ENCODE results near the gene MYO1F. TPM values are rescaled to one million over a fixed set of nuclear protein-coding genes. Genes with fewer than 3 reads are reported as not detected.
A peak's percentile ranks its signal among the peaks of the same experiment; 100 is the strongest.
"Not testable (repeated sequence)": the region's sequence is repeated elsewhere in the genome, so short reads cannot be mapped to it uniquely, and the experiment has no call there.

The MYO1F gene
- total RNA-seq, 2 experiments from 2014 or later, result 48.7 to 50.1 TPM

GRCh38 chr19:8576273-8576993 lies 809 bp downstream of the MYO1F start:
- intact Hi-C loops (cut with micrococcal nuclease), result loop anchor here (5.0 kb wide), 3 partner anchors 129 to 224 kb away; partner anchors contain the start of gene RAB11B
- DNase-seq, result peak; percentile 51

GRCh38 chr19:8575467-8575997 lies 1.7 kb downstream of the MYO1F start:
- CTCF ChIA-PET, result interaction anchor here (0.7 to 6.7 kb wide), 7 partner anchors 11 to 162 kb away, joined by 3 to 84 read pairs (median 5); partner anchors contain the start of genes MARCHF2 and ZNF414
- POLR2A ChIA-PET, result interaction anchor here (0.7 to 1.5 kb wide), 4 partner anchors 60 to 131 kb away, joined by 4 read pairs; partner anchors contain the start of genes HNRNPM and ZNF414
- Mint-ChIP-seq H3K27ac (peak overlapping the region; percentile 89), H3K4me1 (ENCODE audit: low read depth) (peaks cover 70% of the 10 kb centered on the region), H3K9me3 (no peaks in the 10 kb centered on the region), H3K4me3 (peak overlapping the region; percentile 90), H3K27me3 (peaks cover 2% of the 10 kb centered on the region), H3K36me3 (peaks cover 2% of the 10 kb centered on the region)
- peak; percentile 72 for DNase-seq
- intact Hi-C loops (cut with micrococcal nuclease), result loop anchor here (5.0 kb wide), 3 partner anchors 128 to 223 kb away; partner anchors contain the start of gene RAB11B

More at GRCh38 chr19:8576273-8576993, 809 bp downstream of the MYO1F start:
- POLR2A ChIA-PET, result interaction anchor here (0.7 to 1.5 kb wide), 5 partner anchors 61 to 132 kb away, joined by 3 to 4 read pairs (median 4); partner anchors contain the start of genes HNRNPM and ZNF414
- peaks cover 63% of the 10 kb centered on the region for H3K4me1 Mint-ChIP-seq (ENCODE audit: low read depth)
- peaks cover 2% of the 10 kb centered on the region for H3K36me3 Mint-ChIP-seq
- H3K27me3 Mint-ChIP-seq, result peaks cover 2% of the 10 kb centered on the region
- H3K27ac Mint-ChIP-seq, result peak overlapping the region; percentile 89
- no peaks in the 10 kb centered on the region for H3K9me3 Mint-ChIP-seq
- CTCF ChIA-PET, result interaction anchor here (1.1 to 6.8 kb wide), 8 partner anchors 9 to 163 kb away, joined by 5 to 168 read pairs (median 7); partner anchors contain the start of genes MARCHF2 and ZNF414
- peak overlapping the region; percentile 90 for H3K4me3 Mint-ChIP-seq

GRCh38 chr19:8574619-8574922 lies 2.7 kb downstream of the MYO1F start:
- intact Hi-C loops (cut with micrococcal nuclease); POLR2A ChIA-PET; H3K27me3 Mint-ChIP-seq; H3K9me3 Mint-ChIP-seq; H3K36me3 Mint-ChIP-seq; DNase-seq: not testable (repeated sequence)
- Mint-ChIP-seq H3K4me3 (peak overlapping the region; percentile 90), H3K27ac (peak overlapping the region; percentile 89), H3K4me1 (ENCODE audit: low read depth) (peaks cover 75% of the 10 kb centered on the region)
- CTCF ChIA-PET, result interaction anchor here (0.7 to 1.7 kb wide), 4 partner anchors 12 to 61 kb away, joined by 3 to 6 read pairs (median 5); partner anchors contain the start of gene ZNF414

- H3K4me3 Mint-ChIP-seq, result peak overlapping the region; percentile 41
- POLR2A ChIA-PET, result no interaction called here
- intact Hi-C loops (cut with micrococcal nuclease), result no loop called here
- H3K27ac Mint-ChIP-seq, result peak overlapping the region; percentile 89
- CTCF ChIA-PET, result no interaction called here
- no peaks in the 10 kb centered on the region for H3K9me3 Mint-ChIP-seq
- peak; percentile 63 for DNase-seq
- H3K4me1 Mint-ChIP-seq (ENCODE audit: low read depth), result peaks cover 78% of the 10 kb centered on the region
- H3K27me3 Mint-ChIP-seq, result no peaks in the 10 kb centered on the region
- peaks cover 6% of the 10 kb centered on the region for H3K36me3 Mint-ChIP-seq
Observed at GRCh38 chr19:8573316-8573715, 3.9 kb downstream of the MYO1F start.

GRCh38 chr19:8571006-8571411 lies 6.2 kb downstream of the MYO1F start:
- Mint-ChIP-seq H3K4me1 (ENCODE audit: low read depth) (peaks cover 70% of the 10 kb centered on the region), H3K4me3 (peak overlapping the region; percentile 53), H3K9me3 (no peaks in the 10 kb centered on the region), H3K27me3 (no peaks in the 10 kb centered on the region), H3K36me3 (peaks cover 6% of the 10 kb centered on the region), H3K27ac (peak overlapping the region; percentile 94)
- ChIA-PET POLR2A (interaction anchor here (1.0 kb wide), 1 partner anchor 10 kb away, joined by 7 read pairs; no protein-coding TSS in a partner anchor), CTCF (interaction anchor here (0.8 to 10.8 kb wide), 2 partner anchors 9 to 159 kb away, joined by 3 to 168 read pairs; partner anchors contain the start of gene MYO1F)
- DNase-seq, result peak; percentile 75
- intact Hi-C loops (cut with micrococcal nuclease), result no loop called here

- Mint-ChIP-seq H3K27me3 (no peaks in the 10 kb centered on the region), H3K4me1 (ENCODE audit: low read depth) (peaks cover 66% of the 10 kb centered on the region), H3K36me3 (peaks cover 6% of the 10 kb centered on the region), H3K9me3 (no peaks in the 10 kb centered on the region), H3K4me3 (peak overlapping the region; percentile 52), H3K27ac (peak overlapping the region; percentile 94)
- intact Hi-C loops (cut with micrococcal nuclease), result loop anchor here (1.0 kb wide), 2 partner anchors 9 to 54 kb away; no protein-coding TSS in a partner anchor
- CTCF ChIA-PET, result interaction anchor here (0.6 to 10.8 kb wide), 6 partner anchors 10 to 205 kb away, joined by 3 to 168 read pairs (median 3); partner anchors contain the start of genes ANGPTL4, MARCHF2, MYO1F and ZNF414
- peak; percentile 83 for DNase-seq
- POLR2A ChIA-PET, result interaction anchor here (0.9 to 1.1 kb wide), 4 partner anchors 11 to 54 kb away, joined by 4 read pairs; no protein-coding TSS in a partner anchor
Observed at GRCh38 chr19:8569066-8569771, 8.0 kb downstream of the MYO1F start.

GRCh38 chr19:8567522-8568172 lies 9.6 kb downstream of the MYO1F start:
- Mint-ChIP-seq H3K9me3 (no peaks in the 10 kb centered on the region), H3K4me1 (ENCODE audit: low read depth) (peaks cover 57% of the 10 kb centered on the region), H3K4me3 (no peak overlapping the region), H3K36me3 (peaks cover 4% of the 10 kb centered on the region), H3K27ac (peak overlapping the region; percentile 54), H3K27me3 (no peaks in the 10 kb centered on the region)
- ChIA-PET CTCF (interaction anchor here (10.8 kb wide), 1 partner anchor 12 kb away, joined by 168 read pairs; the partner anchor contains the start of gene MYO1F), POLR2A (no interaction called here)
- intact Hi-C loops (cut with micrococcal nuclease), result no loop called here
- no peak for DNase-seq

GRCh38 chr19:8566855-8567254 lies 10.4 kb downstream of the MYO1F start:
- Mint-ChIP-seq H3K36me3 (peaks cover 4% of the 10 kb centered on the region), H3K27ac (peak overlapping the region; percentile 33), H3K4me1 (ENCODE audit: low read depth) (peaks cover 51% of the 10 kb centered on the region), H3K4me3 (no peak overlapping the region), H3K27me3 (no peaks in the 10 kb centered on the region), H3K9me3 (no peaks in the 10 kb centered on the region)
- intact Hi-C loops (cut with micrococcal nuclease), result no loop called here
- DNase-seq, result no peak
- POLR2A ChIA-PET, result no interaction called here
- CTCF ChIA-PET, result interaction anchor here (10.8 kb wide), 1 partner anchor 13 kb away, joined by 168 read pairs; the partner anchor contains the start of gene MYO1F

GRCh38 chr19:8564866-8565265 lies 12.4 kb downstream of the MYO1F start:
- H3K4me1 Mint-ChIP-seq (ENCODE audit: low read depth), result peaks cover 42% of the 10 kb centered on the region
- DNase-seq; intact Hi-C loops (cut with micrococcal nuclease); H3K4me3 Mint-ChIP-seq; H3K27me3 Mint-ChIP-seq; POLR2A ChIA-PET; H3K36me3 Mint-ChIP-seq; H3K9me3 Mint-ChIP-seq: not testable (repeated sequence)
- H3K27ac Mint-ChIP-seq, result peak overlapping the region; percentile 56
- CTCF ChIA-PET, result interaction anchor here (10.8 kb wide), 1 partner anchor 15 kb away, joined by 168 read pairs; the partner anchor contains the start of gene MYO1F

GRCh38 chr19:8561075-8561764 lies 16.0 kb downstream of the MYO1F start:
- Mint-ChIP-seq H3K4me3 (no peak overlapping the region), H3K36me3 (no peaks in the 10 kb centered on the region), H3K27me3 (no peaks in the 10 kb centered on the region), H3K4me1 (ENCODE audit: low read depth) (peaks cover 39% of the 10 kb centered on the region), H3K27ac (peak overlapping the region; percentile 42), H3K9me3 (no peaks in the 10 kb centered on the region)
- ChIA-PET POLR2A (no interaction called here), CTCF (interaction anchor here (5.9 kb wide), 1 partner anchor 17 kb away, joined by 61 read pairs; the partner anchor contains the start of gene MYO1F)
- intact Hi-C loops (cut with micrococcal nuclease), result no loop called here
- no peak for DNase-seq

Data from activated CD4-positive, alpha-beta memory T cell treated with anti-CD3 and anti-CD28 coated beads for 36 hours (primary cell).